Muscle layer of duodenum (tissue), 2 donors: ENCODE results near the gene AMOT.

Experiments used
- H3K27ac ChIP-seq: one replicate; pipeline ENCODE4 v1.7.0; 2013; ENCODE audit warnings: mild to moderate bottlenecking, low read length
- H3K27me3 ChIP-seq: one replicate; pipeline ENCODE4 v1.7.0; 2013; ENCODE audit warnings: low read depth, mild to moderate bottlenecking, control low read depth, low read length
- H3K36me3 ChIP-seq, 2 donors: one replicate each; pipeline ENCODE4 v1.7.0; 2013; ENCODE audit warnings: low read length in 2 of 2, control low read depth in 1 of 2, mild to moderate bottlenecking in 1 of 2; ENCODE audit not compliant: insufficient read depth in 2 of 2, control insufficient read depth in 1 of 2
- H3K4me1 ChIP-seq, 2 donors: one replicate each; pipeline ENCODE4 v1.7.0; 2013; ENCODE audit warnings: low read length in 2 of 2, mild to moderate bottlenecking in 2 of 2, control low read depth in 1 of 2, moderate library complexity in 1 of 2; ENCODE audit not compliant: insufficient read depth in 2 of 2, control insufficient read depth in 1 of 2
- H3K4me3 ChIP-seq, 2 donors: one replicate each; pipeline ENCODE4 v1.7.0; 2013; ENCODE audit warnings: low read length in 2 of 2, low read depth in 1 of 2, mild to moderate bottlenecking in 1 of 2
- H3K9me3 ChIP-seq, 2 donors: one replicate each; pipeline ENCODE4 v1.7.0; 2013; ENCODE audit warnings: low read length in 2 of 2, control low read depth in 1 of 2, mild to moderate bottlenecking in 1 of 2; ENCODE audit not compliant: control insufficient read depth in 1 of 2
- donor health status: healthy.

Gene AMOT

DNA sequence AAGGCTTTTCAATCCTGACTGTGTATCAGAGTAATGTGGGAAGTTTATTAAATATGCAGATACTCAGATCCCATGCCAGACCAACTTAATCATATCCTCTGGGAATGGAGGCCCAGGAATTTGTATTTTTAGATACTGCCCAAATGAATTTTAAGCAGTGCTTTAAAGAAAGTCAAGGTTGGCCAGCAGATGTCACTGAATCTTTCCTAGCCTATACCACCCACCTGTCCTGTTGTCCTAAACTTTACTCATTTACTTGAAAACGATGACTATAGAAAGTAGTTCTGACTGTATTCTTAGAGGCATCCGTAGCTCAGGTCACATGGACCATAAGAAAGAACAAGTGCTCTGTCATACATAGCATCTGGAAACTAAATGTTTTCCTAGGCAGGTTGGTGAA, 79.9 kb downstream of the AMOT start:
- H3K36me3 ChIP-seq = no peaks in the 10 kb centered on the region
- H3K27me3 ChIP-seq = no peaks in the 10 kb centered on the region
- H3K4me3 ChIP-seq = no peak overlapping the region
- H3K27ac ChIP-seq = no peak overlapping the region
- H3K9me3 ChIP-seq = no peaks in the 10 kb centered on the region
- no peaks in the 10 kb centered on the region for H3K4me1 ChIP-seq

DNA sequence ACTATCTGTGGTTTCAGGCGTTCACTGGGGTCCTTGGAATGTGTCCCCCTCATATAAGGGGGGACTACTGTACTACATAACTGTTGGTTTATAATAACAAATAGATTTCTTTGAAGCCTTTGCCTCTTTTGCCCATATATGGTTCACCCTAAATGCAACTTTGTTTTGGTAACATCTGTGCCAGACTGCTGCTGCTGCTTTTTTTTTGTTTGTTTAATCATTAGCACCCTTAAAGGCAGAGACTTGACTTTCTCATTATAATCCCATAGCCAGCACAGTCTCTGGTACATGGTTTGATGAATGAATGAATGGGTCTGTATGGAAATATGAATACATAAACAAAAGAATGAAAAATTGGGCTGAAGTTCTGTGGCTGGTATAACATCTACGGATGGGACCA, 80.7 kb downstream of the AMOT start:
- no peaks in the 10 kb centered on the region for H3K27me3 ChIP-seq
- no peaks in the 10 kb centered on the region for H3K4me1 ChIP-seq
- no peaks in the 10 kb centered on the region for H3K9me3 ChIP-seq
- H3K36me3 ChIP-seq = no peaks in the 10 kb centered on the region
- H3K4me3 ChIP-seq = no peak overlapping the region
- no peak overlapping the region for H3K27ac ChIP-seq

DNA sequence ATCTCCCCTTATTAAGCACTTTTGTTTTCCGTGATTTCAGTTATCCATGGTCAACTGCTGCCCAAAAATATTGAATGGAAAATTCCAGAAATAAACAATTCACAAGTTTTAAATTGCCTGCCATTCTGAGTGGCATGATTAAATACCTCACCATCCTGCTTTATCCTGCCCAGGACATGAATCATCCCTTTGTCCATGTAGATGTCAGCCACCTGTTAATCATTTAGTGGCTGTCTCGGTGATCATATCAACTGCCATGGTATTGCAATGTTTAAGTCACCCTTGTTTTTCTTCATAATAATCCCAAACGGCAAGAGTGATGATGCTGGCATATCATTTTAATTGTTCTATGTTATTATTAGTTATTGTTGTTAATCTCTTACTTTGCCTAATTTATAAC, 81.1 kb downstream of the AMOT start:
- no peaks in the 10 kb centered on the region for H3K4me1 ChIP-seq
- no peaks in the 10 kb centered on the region for H3K36me3 ChIP-seq
- no peaks in the 10 kb centered on the region for H3K27me3 ChIP-seq
- H3K4me3 ChIP-seq = no peak overlapping the region
- H3K9me3 ChIP-seq = no peaks in the 10 kb centered on the region
- no peak overlapping the region for H3K27ac ChIP-seq

DNA sequence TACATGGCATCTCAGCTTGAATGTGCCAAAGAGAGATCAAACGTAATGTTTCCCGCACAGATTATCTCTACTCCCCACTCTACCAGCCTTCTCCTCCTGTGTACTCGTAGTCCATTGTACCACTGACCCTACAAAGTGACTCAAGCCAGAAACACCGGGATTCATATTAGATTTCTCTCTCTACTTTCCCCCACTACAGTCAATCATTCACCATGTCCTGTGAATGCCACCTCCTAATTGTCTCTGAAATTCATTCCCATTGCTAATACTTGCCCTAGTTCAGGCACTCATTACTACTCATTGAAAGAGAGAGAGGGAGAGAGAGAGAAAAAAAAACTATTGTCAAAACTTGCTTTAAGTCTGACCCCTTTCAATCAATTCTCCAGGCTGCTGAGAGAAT, 82.7 kb downstream of the AMOT start:
- H3K4me3 ChIP-seq = no peak overlapping the region

DNA sequence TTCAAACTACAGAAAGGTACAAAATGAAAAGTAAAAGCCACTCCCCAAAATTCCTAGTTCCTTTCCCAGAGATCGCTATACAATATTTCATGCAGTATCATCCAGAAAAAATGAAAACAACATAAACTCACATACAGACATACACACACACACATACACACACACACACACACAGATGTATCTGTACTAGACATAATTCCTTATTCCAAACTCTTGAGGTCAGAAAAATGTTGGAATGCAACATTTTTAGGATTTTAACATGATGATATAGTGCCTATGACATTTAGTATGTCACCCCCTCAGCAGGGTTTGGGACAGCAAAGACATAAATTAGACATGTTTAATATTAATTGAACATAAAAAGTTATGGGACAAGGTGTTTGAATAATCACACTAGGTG, 87.5 kb downstream of the AMOT start:
- H3K27ac ChIP-seq = no peak overlapping the region
- no peaks in the 10 kb centered on the region for H3K9me3 ChIP-seq

More for the DNA sequence above, 82.7 kb downstream of the AMOT start:
- H3K4me1 ChIP-seq = no peaks in the 10 kb centered on the region
- no peaks in the 10 kb centered on the region for H3K27me3 ChIP-seq
- no peaks in the 10 kb centered on the region for H3K36me3 ChIP-seq
- H3K27ac ChIP-seq = no peak overlapping the region
- no peaks in the 10 kb centered on the region for H3K9me3 ChIP-seq

DNA sequence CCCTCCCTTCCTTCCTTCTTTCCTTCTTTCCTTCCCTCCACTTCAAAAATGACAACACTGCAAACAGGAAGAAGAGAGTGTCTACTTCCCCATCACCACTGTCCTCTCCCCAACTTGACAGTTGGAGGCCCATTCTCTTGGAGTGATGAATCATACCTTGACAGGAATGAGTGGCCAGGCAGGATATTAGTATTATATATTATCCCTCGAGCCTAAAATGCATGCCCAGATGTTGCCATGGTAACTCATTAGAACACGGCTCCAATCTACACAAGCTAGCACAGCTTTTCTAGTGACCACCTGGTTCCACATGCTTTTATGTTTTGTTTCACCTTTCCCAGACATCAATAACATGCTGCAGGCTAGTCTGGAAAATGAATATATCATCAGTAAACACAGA, 89.6 kb downstream of the AMOT start:
- no peak overlapping the region for H3K27ac ChIP-seq
- H3K4me1 ChIP-seq = no peaks in the 10 kb centered on the region
- H3K27me3 ChIP-seq = no peaks in the 10 kb centered on the region
- H3K9me3 ChIP-seq = no peaks in the 10 kb centered on the region
- H3K36me3 ChIP-seq = no peaks in the 10 kb centered on the region
- no peak overlapping the region for H3K4me3 ChIP-seq

More for the DNA sequence above, 87.5 kb downstream of the AMOT start:
- Histone ChIP-seq H3K4me1 (no peaks in the 10 kb centered on the region), H3K36me3 (no peaks in the 10 kb centered on the region), H3K4me3 (no peak overlapping the region), H3K27me3 (no peaks in the 10 kb centered on the region)

DNA sequence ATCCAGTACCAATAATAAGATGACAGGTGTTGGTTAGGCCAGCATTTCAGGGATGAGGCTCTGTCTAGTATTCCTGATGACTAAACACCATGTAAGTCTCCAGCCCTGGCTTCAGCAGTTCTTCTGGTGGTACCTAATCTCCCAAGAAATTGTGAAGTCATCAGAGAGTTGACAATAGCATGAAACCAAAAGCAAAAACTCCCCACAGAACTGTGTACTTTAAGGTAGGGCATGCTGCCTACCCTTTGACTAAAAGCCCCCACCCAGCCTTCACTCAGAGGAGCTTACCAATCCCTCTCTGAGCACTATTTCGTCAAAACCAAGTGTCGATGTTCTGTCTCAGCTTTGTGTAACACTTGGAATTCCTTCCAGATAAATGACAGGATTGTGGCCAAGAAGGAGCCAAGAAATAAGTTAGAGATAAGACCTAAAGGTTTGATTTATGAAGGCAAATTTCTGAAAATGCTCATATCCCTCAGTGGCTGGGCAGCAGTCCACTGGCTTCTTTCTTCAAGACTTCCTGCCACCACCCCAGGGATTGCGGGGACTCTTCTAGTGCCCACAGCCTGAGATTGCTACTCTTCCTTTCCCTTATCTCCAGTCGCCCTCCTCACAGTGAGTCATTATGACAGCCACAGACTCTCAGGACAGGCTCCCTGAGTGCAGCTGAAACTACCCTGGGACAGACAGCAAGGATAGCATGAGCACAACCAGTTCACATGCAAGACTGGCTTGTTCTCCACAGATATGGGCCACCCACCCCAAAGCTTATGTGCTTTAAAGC, 93.6 kb downstream of the AMOT start:
- H3K27ac ChIP-seq = no peak overlapping the region
- no peaks in the 10 kb centered on the region for H3K9me3 ChIP-seq
- no peaks in the 10 kb centered on the region for H3K27me3 ChIP-seq
- H3K4me3 ChIP-seq = no peak overlapping the region
- no peaks in the 10 kb centered on the region for H3K36me3 ChIP-seq
- H3K4me1 ChIP-seq = no peaks in the 10 kb centered on the region

DNA sequence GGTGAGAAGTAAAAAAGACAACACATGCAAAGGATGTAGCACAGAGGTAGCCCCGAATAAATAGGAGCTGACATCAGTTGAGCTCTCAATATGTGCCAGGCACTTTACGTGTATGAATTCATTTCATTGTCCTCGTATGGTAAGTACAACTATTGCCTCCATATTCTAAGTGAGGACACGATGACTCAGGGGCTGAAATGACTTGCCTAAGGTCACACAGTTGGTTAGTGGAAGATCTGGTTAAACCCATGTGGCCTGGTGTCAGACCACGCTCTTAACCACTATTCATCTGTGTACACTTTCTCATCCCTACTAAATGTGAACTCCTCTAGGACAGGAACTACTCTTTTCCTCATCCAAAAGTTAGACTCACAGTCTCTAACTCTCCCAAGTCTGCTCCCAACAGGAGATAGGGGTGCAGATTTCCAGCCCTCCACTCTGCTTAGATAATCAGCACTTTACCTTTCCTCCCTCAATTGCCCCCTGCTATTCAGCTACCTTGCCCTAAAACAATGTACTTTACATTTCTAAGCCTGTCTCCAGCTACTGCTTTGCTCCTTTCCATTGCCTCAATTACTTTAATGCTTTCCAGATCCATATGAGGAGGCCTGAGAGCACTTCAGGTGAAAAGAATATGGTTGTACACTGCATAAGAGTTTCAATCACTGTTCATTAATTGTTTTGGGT, 102.1 kb downstream of the AMOT start:
- H3K27me3 ChIP-seq = no peaks in the 10 kb centered on the region
- H3K9me3 ChIP-seq = no peaks in the 10 kb centered on the region
- H3K36me3 ChIP-seq = no peaks in the 10 kb centered on the region
- no peak overlapping the region for H3K4me3 ChIP-seq
- H3K27ac ChIP-seq = no peak overlapping the region
- no peaks in the 10 kb centered on the region for H3K4me1 ChIP-seq

DNA sequence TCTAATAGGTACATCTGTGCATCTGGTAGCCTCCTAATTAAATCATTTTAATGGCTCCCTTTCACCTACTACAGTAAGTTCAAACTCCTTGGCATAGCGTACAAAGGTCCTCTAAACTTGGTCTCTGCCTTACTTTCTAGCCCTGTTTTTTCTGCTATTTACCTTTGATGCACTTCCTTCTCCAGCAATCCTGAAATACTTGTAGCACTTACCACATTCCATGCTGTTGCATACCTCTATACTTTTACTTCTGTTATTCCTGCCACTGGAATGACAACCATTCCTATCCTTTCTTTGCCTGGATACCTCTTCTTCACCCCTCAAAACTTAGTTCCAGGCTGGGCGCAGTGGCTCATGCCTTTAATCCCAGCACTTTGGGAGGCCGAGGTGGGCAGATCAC, 104.3 kb downstream of the AMOT start:
- H3K27ac ChIP-seq = no peak overlapping the region
- no peaks in the 10 kb centered on the region for H3K9me3 ChIP-seq
- no peak overlapping the region for H3K4me3 ChIP-seq
- no peaks in the 10 kb centered on the region for H3K27me3 ChIP-seq
- no peaks in the 10 kb centered on the region for H3K36me3 ChIP-seq
- no peaks in the 10 kb centered on the region for H3K4me1 ChIP-seq

DNA sequence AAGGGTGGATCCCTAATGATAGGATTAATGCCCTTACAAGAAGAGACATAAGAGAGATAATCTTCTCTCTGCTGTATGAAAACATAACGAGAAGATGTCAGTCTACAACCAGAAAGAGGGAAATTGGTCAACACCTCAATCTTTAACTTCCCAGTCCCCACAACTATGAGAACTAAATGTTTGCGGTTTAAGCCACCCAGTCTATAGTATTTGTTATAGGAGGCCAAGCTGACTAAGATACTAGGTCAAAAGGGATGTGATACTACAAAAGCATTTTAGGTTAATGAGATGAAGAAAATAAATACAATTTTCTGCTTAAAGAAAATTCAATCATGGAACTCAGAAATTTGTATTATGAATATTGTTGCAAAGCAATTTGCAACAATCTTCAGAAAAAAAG, 105.5 kb downstream of the AMOT start:
- Histone ChIP-seq H3K36me3 (no peaks in the 10 kb centered on the region), H3K27ac (no peak overlapping the region), H3K4me3 (no peak overlapping the region), H3K9me3 (no peaks in the 10 kb centered on the region), H3K27me3 (no peaks in the 10 kb centered on the region), H3K4me1 (no peaks in the 10 kb centered on the region)

DNA sequence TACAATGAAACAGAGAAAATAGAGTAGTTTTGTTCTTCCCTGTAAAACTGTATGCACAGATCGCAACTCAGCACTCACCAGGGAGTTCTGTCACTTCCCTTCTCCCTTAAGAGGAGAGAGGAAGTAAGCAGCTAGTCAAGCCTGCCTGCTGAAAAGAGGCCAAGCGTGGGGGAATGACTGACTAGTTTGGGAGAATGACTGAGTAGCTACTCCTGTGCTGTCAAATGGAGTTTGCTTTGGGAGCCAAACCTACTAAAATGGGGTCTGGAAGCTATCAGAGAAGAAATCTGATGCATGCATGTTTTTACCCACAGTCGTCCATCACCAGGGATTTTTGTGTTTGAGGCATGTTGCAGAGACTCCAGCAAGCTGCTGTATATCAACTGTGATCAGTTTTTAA, 106.3 kb downstream of the AMOT start:
- Histone ChIP-seq H3K27ac (no peak overlapping the region), H3K4me3 (no peak overlapping the region), H3K27me3 (no peaks in the 10 kb centered on the region), H3K4me1 (no peaks in the 10 kb centered on the region), H3K9me3 (no peaks in the 10 kb centered on the region), H3K36me3 (no peaks in the 10 kb centered on the region)

DNA sequence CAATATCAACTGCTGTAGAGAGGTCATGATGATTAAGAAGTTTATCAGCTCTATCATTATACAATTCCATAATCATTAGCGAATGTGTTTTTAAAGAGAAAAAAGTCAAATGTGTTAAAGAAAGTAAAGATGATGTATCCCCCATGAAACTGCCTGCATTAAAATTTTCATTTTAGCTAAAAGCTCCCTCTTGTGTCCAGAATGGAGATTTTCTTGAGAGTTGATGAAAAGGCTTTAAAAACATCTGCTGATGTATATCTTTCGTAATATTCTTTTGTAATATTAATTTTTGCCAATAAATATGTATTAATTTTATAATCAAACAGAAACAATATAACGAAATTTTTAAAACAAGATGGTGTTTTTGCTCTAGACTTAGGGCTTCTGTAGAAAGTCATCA, 108.8 kb downstream of the AMOT start:
- Histone ChIP-seq H3K27ac (no peak overlapping the region), H3K4me1 (no peaks in the 10 kb centered on the region), H3K27me3 (no peaks in the 10 kb centered on the region), H3K4me3 (no peak overlapping the region), H3K36me3 (no peaks in the 10 kb centered on the region), H3K9me3 (no peaks in the 10 kb centered on the region)
